HFFc6 (cell line): ENCODE results near the gene TEAD4. TPM values are rescaled to one million over a fixed set of nuclear protein-coding genes. Genes with fewer than 3 reads are reported as not detected.

Experiments
- DNase-seq: peaks from one replicate; pipeline ENCODE4 v3.0.0-alpha.2; 2018
- H3K27ac Mint-ChIP-seq: 2 replicates; pipeline ENCODE4 v1.8.0; 2020; ENCODE audit warnings: mild to moderate bottlenecking, mixed read lengths
- H3K27me3 Mint-ChIP-seq: 2 replicates; pipeline ENCODE4 v1.8.0; 2021; ENCODE audit warnings: mild to moderate bottlenecking, moderate library complexity, mixed read lengths; ENCODE audit not compliant: insufficient read depth
- H3K36me3 Mint-ChIP-seq: 2 replicates; pipeline ENCODE4 v1.8.0; 2021; ENCODE audit warnings: low read depth, mixed read lengths
- H3K4me1 Mint-ChIP-seq: 2 replicates; pipeline ENCODE4 v1.8.0; 2020; ENCODE audit warnings: low read depth, mixed read lengths
- H3K4me3 Mint-ChIP-seq: 2 replicates; pipeline ENCODE4 v1.8.0; 2020; ENCODE audit warnings: mild to moderate bottlenecking, moderate library complexity, mixed read lengths
- H3K9me3 Mint-ChIP-seq: 2 replicates; pipeline ENCODE4 v1.8.0; 2020; ENCODE audit warnings: mild to moderate bottlenecking, mixed read lengths
- total RNA-seq, 6 experiments: library from RNA; stranded (reverse); fragmentation: NEBNext Ultra II Directional; extraction: Animal tissue kit (Norgen Biotek cat#: 25700); gene quantifications; 2 replicates in 1 of 6; 3 replicates in 5 of 6; pipeline ENCODE4 v1.2.3, GENCODE V29; 2021
- TF ChIP-seq, protein P1 (sequence below): fragments of 200-600 bp; sonication (generic); IDR thresholded peaks from 2 replicates; pipeline ENCODE4 v1.5.0; 2021; ENCODE audit warnings: antibody characterized with exemption, mild to moderate bottlenecking

Gene TEAD4
- total RNA-seq, 6 experiments from 2014 or later = 22.2 to 26.2 (median 24.7) TPM

DNA sequence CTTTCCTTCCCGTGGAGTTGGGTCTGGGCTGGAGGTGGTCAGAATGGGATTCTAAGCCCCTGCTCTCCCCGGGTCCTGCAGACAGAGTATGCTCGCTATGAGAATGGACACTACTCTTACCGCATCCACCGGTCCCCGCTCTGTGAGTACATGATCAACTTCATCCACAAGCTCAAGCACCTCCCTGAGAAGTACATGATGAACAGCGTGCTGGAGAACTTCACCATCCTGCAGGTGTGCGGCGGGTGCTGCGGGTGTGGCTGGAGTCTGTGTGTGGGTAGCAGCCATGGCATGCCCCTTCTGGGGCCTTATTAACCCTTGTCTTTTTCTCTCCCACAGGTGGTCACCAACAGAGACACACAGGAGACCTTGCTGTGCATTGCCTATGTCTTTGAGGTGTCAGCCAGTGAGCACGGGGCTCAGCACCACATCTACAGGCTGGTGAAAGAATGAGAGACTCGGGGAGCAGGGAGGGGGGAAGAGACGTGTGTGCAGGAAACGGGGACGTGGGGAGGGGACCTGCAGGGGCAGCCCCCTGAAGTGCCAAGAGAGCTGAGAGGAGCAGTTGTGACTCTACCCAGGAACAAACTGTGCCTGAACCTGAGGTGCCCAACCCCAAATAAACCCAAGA lies 80.9 kb downstream of the TEAD4 start:
- no peak overlapping the region for H3K27ac Mint-ChIP-seq
- peaks cover 7% of the 10 kb centered on the region; the same call in 1 of the 2 replicates for H3K36me3 Mint-ChIP-seq
- peaks cover 3% of the 10 kb centered on the region for H3K27me3 Mint-ChIP-seq
- H3K4me1 Mint-ChIP-seq = peaks cover 3% of the 10 kb centered on the region; the same call in 1 of the 2 replicates
- DNase-seq = no peak
- no peak overlapping the region for H3K4me3 Mint-ChIP-seq
- H3K9me3 Mint-ChIP-seq = no peaks in the 10 kb centered on the region
- TF ChIP-seq, protein P1, sequence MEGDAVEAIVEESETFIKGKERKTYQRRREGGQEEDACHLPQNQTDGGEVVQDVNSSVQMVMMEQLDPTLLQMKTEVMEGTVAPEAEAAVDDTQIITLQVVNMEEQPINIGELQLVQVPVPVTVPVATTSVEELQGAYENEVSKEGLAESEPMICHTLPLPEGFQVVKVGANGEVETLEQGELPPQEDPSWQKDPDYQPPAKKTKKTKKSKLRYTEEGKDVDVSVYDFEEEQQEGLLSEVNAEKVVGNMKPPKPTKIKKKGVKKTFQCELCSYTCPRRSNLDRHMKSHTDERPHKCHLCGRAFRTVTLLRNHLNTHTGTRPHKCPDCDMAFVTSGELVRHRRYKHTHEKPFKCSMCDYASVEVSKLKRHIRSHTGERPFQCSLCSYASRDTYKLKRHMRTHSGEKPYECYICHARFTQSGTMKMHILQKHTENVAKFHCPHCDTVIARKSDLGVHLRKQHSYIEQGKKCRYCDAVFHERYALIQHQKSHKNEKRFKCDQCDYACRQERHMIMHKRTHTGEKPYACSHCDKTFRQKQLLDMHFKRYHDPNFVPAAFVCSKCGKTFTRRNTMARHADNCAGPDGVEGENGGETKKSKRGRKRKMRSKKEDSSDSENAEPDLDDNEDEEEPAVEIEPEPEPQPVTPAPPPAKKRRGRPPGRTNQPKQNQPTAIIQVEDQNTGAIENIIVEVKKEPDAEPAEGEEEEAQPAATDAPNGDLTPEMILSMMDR = no peak

DNA sequence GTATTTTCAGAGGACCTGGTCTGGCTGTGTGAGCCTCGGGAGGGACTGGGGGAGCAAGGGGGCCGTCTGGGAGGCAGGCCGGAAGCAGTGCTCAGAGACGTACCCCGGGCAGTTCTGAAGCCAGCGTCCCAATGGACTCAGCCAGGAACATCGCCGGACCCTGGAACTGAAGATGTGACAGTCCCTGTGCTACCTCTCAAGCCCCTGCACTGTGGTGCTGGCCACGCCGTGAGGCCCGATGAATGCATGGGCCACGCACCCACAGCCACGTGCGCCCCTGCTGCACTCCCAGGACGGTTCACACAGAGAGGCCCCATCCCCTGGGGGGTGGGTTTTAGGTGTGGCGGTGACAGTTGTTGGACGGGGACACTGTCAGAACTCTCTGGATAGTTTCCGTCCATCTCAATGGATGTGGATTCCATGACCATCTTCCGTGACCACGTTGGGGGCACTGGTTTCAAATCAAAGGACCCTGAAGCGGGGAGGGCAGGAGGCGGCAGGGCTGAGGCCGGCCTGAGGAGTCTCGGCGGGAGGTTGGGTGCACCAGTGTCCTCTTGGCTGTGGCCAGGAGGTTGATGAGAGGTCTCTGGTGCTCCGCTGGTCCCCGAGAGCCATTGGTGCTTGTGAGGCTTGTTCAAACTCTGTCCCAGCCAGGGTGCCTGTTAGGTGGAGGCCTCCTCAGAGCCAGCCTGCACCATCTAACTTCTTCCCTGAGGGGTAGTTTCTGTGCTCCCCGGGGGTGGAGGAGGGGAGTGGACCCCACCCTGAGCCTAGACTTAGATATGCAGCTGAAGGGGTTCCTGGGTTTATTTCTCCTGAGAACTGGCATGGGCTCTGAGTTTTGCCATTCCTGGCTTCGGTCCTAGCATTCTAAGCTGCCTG lies 81.7 kb downstream of the TEAD4 start:
- TF ChIP-seq, protein P1 = no peak
- no peak overlapping the region for H3K27ac Mint-ChIP-seq
- peaks cover 7% of the 10 kb centered on the region; the same call in 1 of the 2 replicates for H3K36me3 Mint-ChIP-seq

GRCh38 chr12:3041558-3042164 lies 82.5 kb downstream of the TEAD4 start:
- H3K27me3 Mint-ChIP-seq = peaks cover 6% of the 10 kb centered on the region
- TF ChIP-seq, protein P1 = peak; percentile 88
- H3K27ac Mint-ChIP-seq = no peak overlapping the region
- no peaks in the 10 kb centered on the region for H3K9me3 Mint-ChIP-seq
- peaks cover 7% of the 10 kb centered on the region; the same call in 1 of the 2 replicates for H3K36me3 Mint-ChIP-seq
- H3K4me1 Mint-ChIP-seq = peaks cover 5% of the 10 kb centered on the region; the same call in 1 of the 2 replicates
- peak; percentile 59 for DNase-seq
- H3K4me3 Mint-ChIP-seq = no peak overlapping the region

More for the DNA sequence above, 81.7 kb downstream of the TEAD4 start:
- no peaks in the 10 kb centered on the region for H3K4me1 Mint-ChIP-seq
- no peak for DNase-seq
- no peaks in the 10 kb centered on the region for H3K9me3 Mint-ChIP-seq
- no peak overlapping the region for H3K4me3 Mint-ChIP-seq
- peaks cover 6% of the 10 kb centered on the region for H3K27me3 Mint-ChIP-seq

DNA sequence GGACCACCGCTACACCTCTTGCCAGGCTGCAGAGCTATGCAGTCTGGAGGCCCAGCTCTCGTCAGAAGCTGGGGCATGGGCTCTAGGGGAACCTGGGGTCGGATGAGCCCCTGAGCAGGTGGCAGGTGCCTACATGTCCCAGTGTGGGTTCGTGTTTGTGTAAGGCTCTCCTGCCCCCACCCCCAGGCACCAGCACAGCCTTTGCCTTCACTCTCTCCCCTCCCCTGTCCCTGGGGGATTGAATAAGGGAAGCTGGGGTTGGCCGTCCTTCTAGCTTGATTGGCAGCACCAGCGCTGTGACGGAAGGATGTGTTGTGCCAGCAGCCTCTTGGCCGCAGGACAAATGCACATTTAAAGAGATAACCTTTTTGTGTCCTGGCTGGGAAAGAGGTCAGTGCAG lies 83.2 kb downstream of the TEAD4 start:
- no peak for DNase-seq

GRCh38 chr12:3042826-3043225 lies 83.6 kb downstream of the TEAD4 start:
- H3K27me3 Mint-ChIP-seq = peaks cover 6% of the 10 kb centered on the region
- H3K36me3 Mint-ChIP-seq = peaks cover 7% of the 10 kb centered on the region; the same call in 1 of the 2 replicates
- H3K27ac Mint-ChIP-seq = no peak overlapping the region
- no peak for DNase-seq
- H3K4me1 Mint-ChIP-seq = peaks cover 8% of the 10 kb centered on the region; the same call in 1 of the 2 replicates
- no peaks in the 10 kb centered on the region for H3K9me3 Mint-ChIP-seq
- H3K4me3 Mint-ChIP-seq = no peak overlapping the region
- TF ChIP-seq, protein P1 = no peak; the same call in 1 of the 2 replicates

More for the DNA sequence above, 83.2 kb downstream of the TEAD4 start:
- Mint-ChIP-seq H3K4me3 (no peak overlapping the region), H3K9me3 (no peaks in the 10 kb centered on the region), H3K4me1 (peaks cover 8% of the 10 kb centered on the region; the same call in 1 of the 2 replicates), H3K27ac (no peak overlapping the region), H3K36me3 (peaks cover 7% of the 10 kb centered on the region; the same call in 1 of the 2 replicates), H3K27me3 (peaks cover 6% of the 10 kb centered on the region)
- TF ChIP-seq, protein P1 = no peak
